ENCODE results near the gene TRANK1. TPM values are rescaled to one million over a fixed set of nuclear protein-coding genes. Genes with fewer than 3 reads are reported as not detected.

The TRANK1 gene
- polyA plus RNA-seq, 1 donor (not counting 4 experiments of a cell fraction or from before 2014, with no cell fraction given), result 3.2 TPM

GRCh38 chr3:36928220-36928619, 16.6 kb downstream of the TRANK1 start:
- no peaks in the 10 kb centered on the region for H3K36me3 ChIP-seq (ENCODE audit: control insufficient read depth in 2 of 2, extremely low read depth in 1 of 2, insufficient read depth in 2 of 2, low read length in 2 of 2)
- FAIRE-seq (no peak), DNase-seq (ENCODE audit: low read depth, low spot score) (no peak)
- H3K27me3 ChIP-seq (ENCODE audit: control insufficient read depth, extremely low read depth, insufficient read depth, low read length), result no peaks in the 10 kb centered on the region
- H3K79me2 ChIP-seq (ENCODE audit: control insufficient read depth, insufficient read depth, low read length), result no peaks in the 10 kb centered on the region
- H3K4me1 ChIP-seq (ENCODE audit: control insufficient read depth, extremely low read depth, insufficient read depth, low read length), result no peaks in the 10 kb centered on the region
- dilution Hi-C loops (cut with MboI; ENCODE audit: extremely low pct_ligation_motif_present, low sequenced_read_pairs), result no loop called here
- H3K27ac ChIP-seq (ENCODE audit: control insufficient read depth, insufficient read depth, low read length), result no peak overlapping the region
- TF ChIP-seq, protein P1, sequence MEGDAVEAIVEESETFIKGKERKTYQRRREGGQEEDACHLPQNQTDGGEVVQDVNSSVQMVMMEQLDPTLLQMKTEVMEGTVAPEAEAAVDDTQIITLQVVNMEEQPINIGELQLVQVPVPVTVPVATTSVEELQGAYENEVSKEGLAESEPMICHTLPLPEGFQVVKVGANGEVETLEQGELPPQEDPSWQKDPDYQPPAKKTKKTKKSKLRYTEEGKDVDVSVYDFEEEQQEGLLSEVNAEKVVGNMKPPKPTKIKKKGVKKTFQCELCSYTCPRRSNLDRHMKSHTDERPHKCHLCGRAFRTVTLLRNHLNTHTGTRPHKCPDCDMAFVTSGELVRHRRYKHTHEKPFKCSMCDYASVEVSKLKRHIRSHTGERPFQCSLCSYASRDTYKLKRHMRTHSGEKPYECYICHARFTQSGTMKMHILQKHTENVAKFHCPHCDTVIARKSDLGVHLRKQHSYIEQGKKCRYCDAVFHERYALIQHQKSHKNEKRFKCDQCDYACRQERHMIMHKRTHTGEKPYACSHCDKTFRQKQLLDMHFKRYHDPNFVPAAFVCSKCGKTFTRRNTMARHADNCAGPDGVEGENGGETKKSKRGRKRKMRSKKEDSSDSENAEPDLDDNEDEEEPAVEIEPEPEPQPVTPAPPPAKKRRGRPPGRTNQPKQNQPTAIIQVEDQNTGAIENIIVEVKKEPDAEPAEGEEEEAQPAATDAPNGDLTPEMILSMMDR (optimal IDR thresholded peaks at IDR 0.05 in 1 of 3, IDR thresholded peaks at IDR 0.05 in 1 of 3, conservative IDR thresholded peaks at IDR 0.05 in 1 of 3; ENCODE audit: extremely low read depth in 1 of 3, insufficient read depth in 2 of 3, low read length in 3 of 3), result no peak
- TF ChIP-seq EZH2 (IDR thresholded peaks at IDR 0.05; ENCODE audit: low read length), result no peak
- no peak overlapping the region for H3K4me3 ChIP-seq (ENCODE audit: control insufficient read depth in 2 of 3, extremely low read depth in 1 of 3, insufficient read depth in 2 of 3, low read depth in 1 of 3, low read length in 3 of 3)
- no peaks in the 10 kb centered on the region for H4K20me1 ChIP-seq (ENCODE audit: control insufficient read depth, extremely low read depth, insufficient read depth, low read length)
- H3K9me3 ChIP-seq (ENCODE audit: control insufficient read depth, low read depth, low read length), result no peaks in the 10 kb centered on the region
- no peaks in the 10 kb centered on the region for H3K9me1 ChIP-seq (ENCODE audit: control insufficient read depth, extremely low read depth, insufficient read depth, low read length)
- H3K4me2 ChIP-seq (ENCODE audit: control insufficient read depth, extremely low read depth, insufficient read depth, low read depth, low read length), result no peak overlapping the region
- no peak overlapping the region for H2AFZ ChIP-seq (ENCODE audit: control insufficient read depth, low read length)
- H3K9ac ChIP-seq (ENCODE audit: control insufficient read depth, extremely low read depth, insufficient read depth, low read length), result no peak overlapping the region

- no peak overlapping the region for H3K27ac ChIP-seq (ENCODE audit: control insufficient read depth, insufficient read depth, low read length)
- no peaks in the 10 kb centered on the region for H3K9me1 ChIP-seq (ENCODE audit: control insufficient read depth, extremely low read depth, insufficient read depth, low read length)
- dilution Hi-C loops (cut with MboI; ENCODE audit: extremely low pct_ligation_motif_present, low sequenced_read_pairs), result no loop called here
- peaks cover 2% of the 10 kb centered on the region for H3K9me3 ChIP-seq (ENCODE audit: control insufficient read depth, low read depth, low read length)
- no peak for FAIRE-seq
- no peaks in the 10 kb centered on the region for H3K27me3 ChIP-seq (ENCODE audit: control insufficient read depth, extremely low read depth, insufficient read depth, low read length)
- TF ChIP-seq, protein P1 (optimal IDR thresholded peaks at IDR 0.05 in 1 of 3, IDR thresholded peaks at IDR 0.05 in 1 of 3, conservative IDR thresholded peaks at IDR 0.05 in 1 of 3; ENCODE audit: extremely low read depth in 1 of 3, insufficient read depth in 2 of 3, low read length in 3 of 3), result no peak
- no peak for TF ChIP-seq EZH2 (IDR thresholded peaks at IDR 0.05; ENCODE audit: low read length)
- no peaks in the 10 kb centered on the region for H3K4me1 ChIP-seq (ENCODE audit: control insufficient read depth, extremely low read depth, insufficient read depth, low read length)
- no peaks in the 10 kb centered on the region for H4K20me1 ChIP-seq (ENCODE audit: control insufficient read depth, extremely low read depth, insufficient read depth, low read length)
- no peak overlapping the region for H3K4me2 ChIP-seq (ENCODE audit: control insufficient read depth, extremely low read depth, insufficient read depth, low read depth, low read length)
- DNase-seq (ENCODE audit: low read depth, low spot score), result no peak
- no peak overlapping the region for H3K4me3 ChIP-seq (ENCODE audit: control insufficient read depth in 2 of 3, extremely low read depth in 1 of 3, insufficient read depth in 2 of 3, low read depth in 1 of 3, low read length in 3 of 3)
- H3K36me3 ChIP-seq (ENCODE audit: control insufficient read depth in 2 of 2, extremely low read depth in 1 of 2, insufficient read depth in 2 of 2, low read length in 2 of 2), result no peaks in the 10 kb centered on the region
- no peaks in the 10 kb centered on the region for H3K79me2 ChIP-seq (ENCODE audit: control insufficient read depth, insufficient read depth, low read length)
- no peak overlapping the region for H3K9ac ChIP-seq (ENCODE audit: control insufficient read depth, extremely low read depth, insufficient read depth, low read length)
- H2AFZ ChIP-seq (ENCODE audit: control insufficient read depth, low read length), result no peak overlapping the region
Measured at GRCh38 chr3:36926292-36926897, 18.5 kb downstream of the TRANK1 start.

All from keratinocyte (primary cell).